Thoracic aorta (tissue), 2 donors: ENCODE data around the gene L3MBTL2. TPM values are rescaled to one million over a fixed set of nuclear protein-coding genes. Genes with fewer than 3 reads are reported as not detected.
A peak's percentile ranks its signal among the peaks of the same experiment; 100 is the strongest.

Experiments used
- ATAC-seq: fragments of 150-250 bp; one replicate; pipeline ENCODE4 v1.8.0; 2017; ENCODE audit warnings: low read depth; ENCODE audit not compliant: insufficient number of reproducible peaks, low FRiP score
- DNase-seq: peaks from one replicate; pipeline ENCODE4 v3.0.0-alpha.2; 2020; ENCODE audit warnings: low spot score
- H3K27ac ChIP-seq, 2 donors: fragments of 200-600 bp; sonication (generic); 1 replicate in 1 of 2; 2 replicates in 1 of 2; pipeline ENCODE4 v1.5.1; 2016; ENCODE audit warnings: mild to moderate bottlenecking in 2 of 2, moderate library complexity in 2 of 2
- H3K27me3 ChIP-seq: fragments of 200-600 bp; sonication (generic); replicated peaks from 2 replicates; pipeline ENCODE4 v1.6.0; 2016; ENCODE audit warnings: mild to moderate bottlenecking; ENCODE audit not compliant: insufficient read depth
- H3K36me3 ChIP-seq: fragments of 200-600 bp; sonication (generic); one replicate; pipeline ENCODE4 v1.5.1; 2016
- H3K4me1 ChIP-seq, 2 donors: fragments of 200-600 bp; sonication (generic); 1 replicate in 1 of 2; 2 replicates in 1 of 2; pipeline versions ENCODE4 v1.5.1 to v1.6.0; 2016; ENCODE audit warnings: low read depth in 2 of 2, mild to moderate bottlenecking in 1 of 2; ENCODE audit not compliant: control insufficient read depth in 1 of 2
- H3K4me3 ChIP-seq: fragments of 200-600 bp; sonication (generic); 2 replicates; pipeline ENCODE4 v1.5.1; 2016; ENCODE audit warnings: mild to moderate bottlenecking
- H3K9me3 ChIP-seq: fragments of 200-600 bp; sonication (generic); 2 replicates; pipeline ENCODE4 v1.5.1; 2016
- CTCF ChIP-seq: fragments of 200-600 bp; sonication (generic); IDR thresholded peaks from one replicate; pipeline ENCODE4 v1.5.1; 2019; ENCODE audit warnings: antibody characterized with exemption
- total RNA-seq, 2 donors: library from RNA; depleted of rRNA; stranded (reverse); fragments of >200 nt; gene quantifications; one replicate each; pipeline versions ENCODE4 v1.1.0 to v1.2.3, GENCODE V29; 2016

The L3MBTL2 gene
- total RNA-seq, 2 donors from 2014 or later, result 14.8 to 21.4 TPM

GRCh38 chr22:41231369-41231768, 26.3 kb downstream of the L3MBTL2 start:
- Histone ChIP-seq H3K27ac (no peak overlapping the region), H3K4me1 (no peaks in the 10 kb centered on the region), H3K4me3 (no peak overlapping the region), H3K36me3 (peaks cover 26% of the 10 kb centered on the region), H3K9me3 (no peaks in the 10 kb centered on the region), H3K27me3 (no peaks in the 10 kb centered on the region)
- DNase-seq (no peak), ATAC-seq (no peak)
- no peak for TF ChIP-seq CTCF

GRCh38 chr22:41234815-41235695, 29.9 kb downstream of the L3MBTL2 start:
- ATAC-seq (no peak), DNase-seq (no peak)
- no peak overlapping the region for H3K4me3 ChIP-seq
- H3K36me3 ChIP-seq, result peaks cover 8% of the 10 kb centered on the region
- H3K27me3 ChIP-seq, result no peaks in the 10 kb centered on the region
- no peaks in the 10 kb centered on the region for H3K9me3 ChIP-seq
- TF ChIP-seq CTCF, result no peak
- H3K27ac ChIP-seq, result no peak overlapping the region
- H3K4me1 ChIP-seq, result peaks cover 4 to 14% of the 10 kb centered on the region in 2 donors

- Histone ChIP-seq H3K27me3 (no peaks in the 10 kb centered on the region), H3K9me3 (no peaks in the 10 kb centered on the region), H3K4me3 (peak overlapping the region; percentile 67), H3K36me3 (no peaks in the 10 kb centered on the region), H3K4me1 (peaks cover 4 to 14% of the 10 kb centered on the region in 2 donors), H3K27ac (no peak overlapping the region)
- DNase-seq (no peak), ATAC-seq (no peak)
- no peak for TF ChIP-seq CTCF
Observed at GRCh38 chr22:41237036-41237706, 32.1 kb downstream of the L3MBTL2 start.

- H3K27me3 ChIP-seq, result no peaks in the 10 kb centered on the region
- H3K4me3 ChIP-seq, result peak overlapping the region; percentile 67
- H3K36me3 ChIP-seq, result no peaks in the 10 kb centered on the region
- DNase-seq, result no peak
- ATAC-seq, result no peak
- peak; percentile 43 for TF ChIP-seq CTCF
- peaks cover 4 to 14% of the 10 kb centered on the region in 2 donors for H3K4me1 ChIP-seq
- no peak overlapping the region for H3K27ac ChIP-seq
- H3K9me3 ChIP-seq, result no peaks in the 10 kb centered on the region
Observed at GRCh38 chr22:41237707-41238569, 32.8 kb downstream of the L3MBTL2 start.
